Hepatocyte (in vitro differentiated cells): ENCODE data around the gene MRPS18C. TPM values are rescaled to one million over a fixed set of nuclear protein-coding genes. Genes with fewer than 3 reads are reported as not detected.

Experiments
- DNase-seq: peaks from one replicate; pipeline ENCODE4 v3.0.0-alpha.2; 2016; ENCODE audit warnings: low spot score
- H2AFZ ChIP-seq: fragments of 200-600 bp; sonication (generic); 2 replicates; pipeline ENCODE4 v1.6.0; 2016; ENCODE audit warnings: antibody characterized with exemption, mild to moderate bottlenecking
- H3K27ac ChIP-seq: fragments of 200-600 bp; sonication (generic); 2 replicates; pipeline ENCODE4 v1.5.1; 2016; ENCODE audit warnings: mild to moderate bottlenecking
- H3K27me3 ChIP-seq: fragments of 200-600 bp; sonication (generic); 2 replicates; pipeline ENCODE4 v1.6.1; 2016
- H3K36me3 ChIP-seq: fragments of 200-600 bp; sonication (generic); replicated peaks from 2 replicates; pipeline ENCODE4 v1.5.1; 2016; ENCODE audit warnings: low read depth; ENCODE audit not compliant: insufficient read depth
- H3K4me1 ChIP-seq: fragments of 200-600 bp; sonication (generic); 2 replicates; pipeline ENCODE4 v1.5.1; 2016; ENCODE audit warnings: mild to moderate bottlenecking, moderate library complexity; ENCODE audit not compliant: insufficient read depth
- H3K4me2 ChIP-seq: fragments of 200-600 bp; sonication (generic); 2 replicates; pipeline ENCODE4 v1.6.0; 2016
- H3K4me3 ChIP-seq: fragments of 200-600 bp; sonication (generic); 2 replicates; pipeline ENCODE4 v1.5.1; 2016; ENCODE audit warnings: mild to moderate bottlenecking
- H3K79me2 ChIP-seq: fragments of 200-600 bp; sonication (generic); 2 replicates; pipeline ENCODE4 v1.6.0; 2017; ENCODE audit warnings: mild to moderate bottlenecking
- H3K9me2 ChIP-seq: fragments of 200-600 bp; sonication (generic); replicated peaks from 2 replicates; pipeline ENCODE4 v1.6.0; 2017; ENCODE audit warnings: mild to moderate bottlenecking; ENCODE audit not compliant: insufficient read depth
- H3K9me3 ChIP-seq: fragments of 200-600 bp; sonication (generic); 2 replicates; pipeline ENCODE4 v1.5.1; 2016; ENCODE audit warnings: low read depth, mild to moderate bottlenecking
- H4K20me1 ChIP-seq: fragments of 200-600 bp; sonication (generic); 2 replicates; pipeline ENCODE4 v1.6.0; 2016; ENCODE audit warnings: mild to moderate bottlenecking; ENCODE audit not compliant: insufficient read depth, poor library complexity, severe bottlenecking
- CTCF ChIP-seq: fragments of 200-600 bp; sonication (generic); IDR thresholded peaks from 2 replicates; pipeline ENCODE4 v1.5.1; 2016; ENCODE audit warnings: antibody characterized with exemption, mild to moderate bottlenecking; ENCODE audit not compliant: poor library complexity
- EZH2 ChIP-seq: fragments of 200-600 bp; sonication (generic); IDR thresholded peaks from 2 replicates; pipeline ENCODE4 v1.6.1; 2016; ENCODE audit warnings: antibody characterized with exemption, mild to moderate bottlenecking, borderline replicate concordance
- EZH2phosphoT487 ChIP-seq: fragments of 200-600 bp; sonication (generic); IDR thresholded peaks from one replicate; pipeline ENCODE4 v1.6.1; 2018; ENCODE audit warnings: antibody characterized with exemption, mild to moderate bottlenecking, low read depth, moderate library complexity; ENCODE audit not compliant: unreplicated experiment, severe bottlenecking
- WGBS: methylation state at CpG from one replicate; pipeline ENCODE4 v1.1.6; 2016; ENCODE audit warnings: low lambda C conversion rate; ENCODE audit errors: missing lambda C conversion rate; 5-methylcytosine and 5-hydroxymethylcytosine counted together
- polyA plus RNA-seq: library from polyadenylated mRNA; unstranded; fragments of >200 nt; fragmentation: Nextera tagmentation; extraction: Ambion mirVana; gene quantifications from 2 replicates; pipeline ENCODE4 v1.2.1, GENCODE V29; 2016
- total RNA-seq: library from RNA; depleted of rRNA; stranded (reverse); fragments of >200 nt; gene quantifications from 2 replicates; pipeline ENCODE4 v1.2.3, GENCODE V29; 2014

The MRPS18C gene
- total RNA-seq (20.1 and 30.9 TPM in 2 replicates), polyA plus RNA-seq (70.0 and 89.1 TPM in 2 replicates)

DNA sequence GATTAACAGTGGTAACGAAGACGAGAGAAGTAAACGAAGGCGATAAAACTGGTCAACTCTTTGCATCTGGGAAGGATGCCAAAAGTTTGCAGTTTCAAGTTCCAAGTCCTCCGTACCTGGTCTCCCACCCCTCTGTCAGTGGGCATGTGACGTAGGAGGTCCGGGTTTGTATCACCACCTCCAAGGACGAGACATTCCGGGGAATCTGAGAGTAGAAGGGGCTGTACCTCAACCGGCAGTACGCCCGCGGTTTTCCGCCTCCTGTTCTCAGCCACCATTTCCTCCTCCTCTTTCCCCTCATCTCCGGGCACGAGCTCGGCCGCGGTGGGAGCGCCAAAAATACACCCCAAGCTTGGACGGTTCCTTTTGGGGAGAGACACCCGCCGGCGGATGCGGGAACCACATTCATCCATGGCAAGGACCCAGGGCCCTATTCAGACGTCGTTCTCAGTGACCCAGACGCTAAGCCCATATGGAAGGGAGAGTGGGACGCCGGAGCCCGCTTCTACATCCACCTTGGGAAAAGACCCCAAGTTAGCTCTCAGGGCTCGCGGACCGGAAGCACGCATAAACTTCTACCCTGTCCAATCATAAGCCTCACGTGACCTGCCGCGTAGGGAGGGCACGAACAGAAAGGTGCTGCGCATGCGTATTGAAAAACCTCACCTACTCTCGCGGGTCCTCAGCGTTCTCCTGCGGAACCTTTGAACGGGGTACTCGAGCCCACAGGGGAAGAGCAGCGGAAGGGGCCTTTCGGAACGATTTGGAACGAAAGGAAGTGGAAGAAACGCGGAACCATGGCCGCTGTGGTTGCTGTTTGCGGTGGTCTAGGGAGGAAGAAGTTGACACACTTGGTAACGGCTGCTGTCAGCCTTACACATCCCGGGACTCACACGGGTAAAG lies at the start of gene MRPS18C, which contains the start of gene HELQ:
Gene MRPS18C, plus strand, starts transcription at position 778 of the 903 bp plus-strand sequence. Its CDS starts 20 bp downstream, at position 798.
Gene HELQ, minus strand, starts transcription at position 543 of the 903 bp plus-strand sequence. Its CDS starts 130 bp downstream, at position 413.
- peak within 1 kb of the TSS; percentile 98 for H3K27ac ChIP-seq
- under 1% methylated on average over 57 of the region's 58 CpGs for WGBS
- DNase-seq = peak; percentile 100
- H3K27me3 ChIP-seq = no peaks in the 10 kb centered on the region
- peak within 1 kb of the TSS; percentile 83 for H3K4me2 ChIP-seq
- TF ChIP-seq EZH2 (no peak), CTCF (peak; percentile 39)
- H3K9me2 ChIP-seq = no peaks in the 10 kb centered on the region
- peak within 1 kb of the TSS; percentile 78 for H2AFZ ChIP-seq
- H4K20me1 ChIP-seq = no peaks in the 10 kb centered on the region
- H3K4me1 ChIP-seq = peaks cover 15% of the 10 kb centered on the region
- H3K79me2 ChIP-seq = peaks cover 49% of the 10 kb centered on the region
- H3K4me3 ChIP-seq = peak within 1 kb of the TSS; percentile 73
- H3K9me3 ChIP-seq = no peaks in the 10 kb centered on the region
- H3K36me3 ChIP-seq = no peaks in the 10 kb centered on the region

DNA sequence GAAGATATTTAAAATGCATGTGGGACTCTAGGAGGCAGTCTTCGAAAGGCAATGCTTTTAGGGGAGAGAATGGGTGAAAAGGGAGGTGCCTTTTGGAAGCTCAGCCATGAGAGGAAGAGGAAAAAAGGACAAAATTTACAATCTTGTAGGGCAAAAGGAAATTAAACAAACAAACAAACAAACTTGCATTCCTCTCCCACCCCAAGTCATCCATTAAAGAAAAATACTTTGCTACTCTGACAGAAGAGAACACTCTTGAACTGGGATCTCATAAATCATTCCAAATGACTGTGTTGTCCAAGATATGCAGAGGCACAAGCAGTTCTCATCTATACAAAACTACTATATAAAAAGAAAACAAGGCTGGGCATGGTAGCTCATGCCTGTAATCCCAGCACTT lies 47.0 kb upstream of the MRPS18C start:
- no peak overlapping the region for H2AFZ ChIP-seq
- no peak overlapping the region for H3K4me2 ChIP-seq
- no peaks in the 10 kb centered on the region for H3K79me2 ChIP-seq
- no peak for DNase-seq
- no peaks in the 10 kb centered on the region for H3K4me1 ChIP-seq
- H3K36me3 ChIP-seq = no peaks in the 10 kb centered on the region
- no peaks in the 10 kb centered on the region for H3K9me3 ChIP-seq
- TF ChIP-seq EZH2phosphoT487 = no peak
- no peak for TF ChIP-seq CTCF
- no peak for TF ChIP-seq EZH2
- no peaks in the 10 kb centered on the region for H4K20me1 ChIP-seq
- H3K4me3 ChIP-seq = no peak overlapping the region
- H3K27ac ChIP-seq = no peak overlapping the region
- 93% methylated on average over 1 of the region's 1 CpG for WGBS
- H3K9me2 ChIP-seq = no peaks in the 10 kb centered on the region
- H3K27me3 ChIP-seq = no peaks in the 10 kb centered on the region

GRCh38 chr4:83413676-83414075 lies 42.2 kb upstream of the MRPS18C start:
- no peaks in the 10 kb centered on the region for H3K36me3 ChIP-seq
- no peak overlapping the region for H3K4me3 ChIP-seq
- no peak overlapping the region for H2AFZ ChIP-seq
- 97% methylated on average over 2 of the region's 2 CpGs for WGBS
- no peak for DNase-seq
- H3K4me1 ChIP-seq = peaks cover 4% of the 10 kb centered on the region
- no peaks in the 10 kb centered on the region for H3K9me2 ChIP-seq
- H3K27me3 ChIP-seq = no peaks in the 10 kb centered on the region
- TF ChIP-seq CTCF = no peak
- no peak for TF ChIP-seq EZH2
- TF ChIP-seq EZH2phosphoT487 = no peak
- no peaks in the 10 kb centered on the region for H3K9me3 ChIP-seq
- no peak overlapping the region for H3K4me2 ChIP-seq
- no peaks in the 10 kb centered on the region for H3K79me2 ChIP-seq
- H3K27ac ChIP-seq = no peak overlapping the region
- no peaks in the 10 kb centered on the region for H4K20me1 ChIP-seq
